Endodermal cell (in vitro differentiated cells): ENCODE data around the gene ABI3BP. TPM values are rescaled to one million over a fixed set of nuclear protein-coding genes. Genes with fewer than 3 reads are reported as not detected.

Experiments
- DNase-seq: peaks from one replicate; pipeline ENCODE4 v3.0.0-alpha.2; 2017
- H3K27ac ChIP-seq: 2 replicates; pipeline ENCODE4 v1.5.1; 2013; ENCODE audit warnings: mild to moderate bottlenecking, low read depth, low read length, moderate library complexity
- H3K27me3 ChIP-seq: 2 replicates; pipeline ENCODE4 v1.6.1; 2013; ENCODE audit warnings: mild to moderate bottlenecking, low read length, moderate library complexity; ENCODE audit not compliant: insufficient read depth, control insufficient read depth, poor library complexity, severe bottlenecking
- H3K36me3 ChIP-seq: 2 replicates; pipeline ENCODE4 v1.7.0; 2013; ENCODE audit warnings: mild to moderate bottlenecking, low read length, moderate library complexity; ENCODE audit not compliant: control insufficient read depth, insufficient read depth
- H3K4me1 ChIP-seq: one replicate; pipeline ENCODE4 v1.7.0; 2013; ENCODE audit warnings: low read length; ENCODE audit not compliant: control insufficient read depth, insufficient read depth
- H3K4me3 ChIP-seq: 2 replicates; pipeline ENCODE4 v1.5.1; 2013; ENCODE audit warnings: mild to moderate bottlenecking, low read length, moderate library complexity
- H3K9ac ChIP-seq: 2 replicates; pipeline ENCODE4 v1.6.1; 2013; ENCODE audit warnings: mild to moderate bottlenecking, low read length, moderate library complexity; ENCODE audit not compliant: poor library complexity, severe bottlenecking; ENCODE audit errors: extremely low read depth
- H3K9me3 ChIP-seq: 2 replicates; pipeline ENCODE4 v1.6.1; 2013; ENCODE audit warnings: mild to moderate bottlenecking, low read length, moderate library complexity; ENCODE audit not compliant: control insufficient read depth
- H3K27ac Mint-ChIP-seq: 2 replicates; pipeline ENCODE4 v1.8.0; 2020; ENCODE audit warnings: mixed read lengths
- H3K27me3 Mint-ChIP-seq: 2 replicates; pipeline ENCODE4 v1.8.0; 2021; ENCODE audit warnings: mild to moderate bottlenecking, mixed read lengths; ENCODE audit not compliant: insufficient read depth
- H3K36me3 Mint-ChIP-seq: 2 replicates; pipeline ENCODE4 v1.8.0; 2020; ENCODE audit warnings: low read depth, mixed read lengths
- H3K4me1 Mint-ChIP-seq: 2 replicates; pipeline ENCODE4 v1.8.0; 2020; ENCODE audit warnings: mixed read lengths
- H3K4me3 Mint-ChIP-seq: 2 replicates; pipeline ENCODE4 v1.8.0; 2020; ENCODE audit warnings: mild to moderate bottlenecking, moderate library complexity, mixed read lengths
- H3K9me3 Mint-ChIP-seq: 2 replicates; pipeline ENCODE4 v1.8.0; 2020; ENCODE audit warnings: mild to moderate bottlenecking, mixed read lengths
- CTCF ChIP-seq: fragments of 200-600 bp; sonication (generic); conservative IDR thresholded peaks from 2 replicates; pipeline ENCODE4 v1.5.0; 2021; ENCODE audit warnings: antibody characterized with exemption, mild to moderate bottlenecking
- WGBS, 2 experiments: methylation state at CpG; one replicate each; pipeline versions ENCODE4 v1.1.5 to v1.1.7; 2013; ENCODE audit warnings: missing lambda C conversion rate in 2 of 2, mixed read lengths in 1 of 2; ENCODE audit not compliant: insufficient coverage in 1 of 2, insufficient read length in 1 of 2; 5-methylcytosine and 5-hydroxymethylcytosine counted together
- total RNA-seq, 2 donors: library from RNA; stranded (reverse); fragmentation: NEBNext Ultra II Directional in 1 of 2; extraction: Animal tissue kit (Norgen Biotek cat#: 25700) in 1 of 2; gene quantifications; 2 replicates in 1 of 2; 3 replicates in 1 of 2; pipeline ENCODE4 v1.2.1, GENCODE V29; 2021

ABI3BP gene
- total RNA-seq, 2 donors from 2014 or later: 0.42 TPM; not detected in 1

GRCh38 chr3:100702980-100703345 is 290.3 kb downstream of the ABI3BP start:
- H3K9me3 ChIP-seq: peaks cover 6% of the 10 kb centered on the region
- no peak for TF ChIP-seq CTCF
- H3K27me3 Mint-ChIP-seq: peaks cover 44% of the 10 kb centered on the region
- DNase-seq: no peak
- H3K9me3 Mint-ChIP-seq: no peaks in the 10 kb centered on the region
- no peak overlapping the region for H3K27ac Mint-ChIP-seq
- H3K27me3 ChIP-seq: peaks cover 22% of the 10 kb centered on the region
- H3K27ac ChIP-seq: no peak overlapping the region
- H3K9ac ChIP-seq: no peak overlapping the region
- H3K4me3 Mint-ChIP-seq: no peak overlapping the region
- H3K4me1 Mint-ChIP-seq: peaks cover 13% of the 10 kb centered on the region
- no peaks in the 10 kb centered on the region for H3K36me3 Mint-ChIP-seq
- WGBS, 2 experiments: 90 to 96% methylated on average over 3 to 5 of the region's 5 CpGs
- no peaks in the 10 kb centered on the region for H3K36me3 ChIP-seq
- H3K4me3 ChIP-seq: no peak overlapping the region
- H3K4me1 ChIP-seq: peaks cover 2% of the 10 kb centered on the region

- H3K27ac ChIP-seq: no peak overlapping the region
- no peak for DNase-seq
- no peak for TF ChIP-seq CTCF
- no peak overlapping the region for H3K4me3 ChIP-seq
- no peak overlapping the region for H3K4me3 Mint-ChIP-seq
- H3K4me1 ChIP-seq: peaks cover 7% of the 10 kb centered on the region
- H3K9me3 ChIP-seq: peaks cover 6% of the 10 kb centered on the region
- H3K27me3 Mint-ChIP-seq: peaks cover 38% of the 10 kb centered on the region
- H3K4me1 Mint-ChIP-seq: peaks cover 15% of the 10 kb centered on the region
- 83 to 88% methylated on average over 2 to 4 of the region's 4 CpGs for WGBS, 2 experiments
- H3K27me3 ChIP-seq: peaks cover 17% of the 10 kb centered on the region
- no peaks in the 10 kb centered on the region for H3K36me3 Mint-ChIP-seq
- no peak overlapping the region for H3K27ac Mint-ChIP-seq
- peaks cover 2% of the 10 kb centered on the region for H3K9me3 Mint-ChIP-seq
- no peaks in the 10 kb centered on the region for H3K36me3 ChIP-seq
- no peak overlapping the region for H3K9ac ChIP-seq
Observed at GRCh38 chr3:100702082-100702979, 290.9 kb downstream of the ABI3BP start.

GRCh38 chr3:100700708-100701107 is 292.5 kb downstream of the ABI3BP start:
- peaks cover under 1% of the 10 kb centered on the region for H3K27me3 ChIP-seq
- H3K4me3 ChIP-seq: no peak overlapping the region
- no peak for DNase-seq
- Mint-ChIP-seq H3K27me3 (peaks cover 21% of the 10 kb centered on the region), H3K27ac (no peak overlapping the region), H3K9me3 (peaks cover 18% of the 10 kb centered on the region), H3K4me1 (peaks cover 15% of the 10 kb centered on the region), H3K36me3 (peaks cover 3% of the 10 kb centered on the region), H3K4me3 (no peak overlapping the region)
- TF ChIP-seq CTCF: no peak
- no peak overlapping the region for H3K27ac ChIP-seq
- 93% methylated on average over 3 to 4 of the region's 5 CpGs for WGBS, 2 experiments
- peaks cover 7% of the 10 kb centered on the region for H3K4me1 ChIP-seq
- no peaks in the 10 kb centered on the region for H3K36me3 ChIP-seq
- H3K9ac ChIP-seq: no peak overlapping the region
- H3K9me3 ChIP-seq: peaks cover 19% of the 10 kb centered on the region
